Measurements from ENCODE around the gene SERPINB4.

DNA sequence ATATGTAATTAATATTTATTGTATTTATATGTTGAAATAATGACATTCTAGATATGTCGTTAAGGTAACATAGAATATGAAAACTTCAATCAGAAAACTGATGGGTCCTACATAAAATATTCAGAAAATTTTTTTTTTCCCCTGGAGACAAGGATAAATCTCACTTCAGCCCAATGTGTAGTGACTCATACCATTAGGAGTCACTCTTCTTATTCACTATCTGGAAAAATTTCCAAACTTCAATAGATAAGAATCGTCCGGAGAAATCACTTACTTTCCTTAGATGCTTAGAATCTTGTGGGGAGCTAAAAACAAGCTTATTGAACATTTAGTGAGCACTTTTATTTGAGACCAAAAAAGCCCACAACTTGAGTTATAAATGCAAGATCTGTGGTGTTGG lies 52.3 kb downstream of the SERPINB4 start:
- TF ChIP-seq, protein P1, sequence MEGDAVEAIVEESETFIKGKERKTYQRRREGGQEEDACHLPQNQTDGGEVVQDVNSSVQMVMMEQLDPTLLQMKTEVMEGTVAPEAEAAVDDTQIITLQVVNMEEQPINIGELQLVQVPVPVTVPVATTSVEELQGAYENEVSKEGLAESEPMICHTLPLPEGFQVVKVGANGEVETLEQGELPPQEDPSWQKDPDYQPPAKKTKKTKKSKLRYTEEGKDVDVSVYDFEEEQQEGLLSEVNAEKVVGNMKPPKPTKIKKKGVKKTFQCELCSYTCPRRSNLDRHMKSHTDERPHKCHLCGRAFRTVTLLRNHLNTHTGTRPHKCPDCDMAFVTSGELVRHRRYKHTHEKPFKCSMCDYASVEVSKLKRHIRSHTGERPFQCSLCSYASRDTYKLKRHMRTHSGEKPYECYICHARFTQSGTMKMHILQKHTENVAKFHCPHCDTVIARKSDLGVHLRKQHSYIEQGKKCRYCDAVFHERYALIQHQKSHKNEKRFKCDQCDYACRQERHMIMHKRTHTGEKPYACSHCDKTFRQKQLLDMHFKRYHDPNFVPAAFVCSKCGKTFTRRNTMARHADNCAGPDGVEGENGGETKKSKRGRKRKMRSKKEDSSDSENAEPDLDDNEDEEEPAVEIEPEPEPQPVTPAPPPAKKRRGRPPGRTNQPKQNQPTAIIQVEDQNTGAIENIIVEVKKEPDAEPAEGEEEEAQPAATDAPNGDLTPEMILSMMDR (conservative IDR thresholded peaks at IDR 0.05; ENCODE audit: low read length): no peak
- TF ChIP-seq EZH2phosphoT487 (IDR thresholded peaks at IDR 0.05; ENCODE audit: borderline replicate concordance, low read depth, low read length): no peak
